NCI-H2196 (cell line): ENCODE results near the gene MGAT5.

Experiments
- DNase-seq: peaks from one replicate; lab custom pipeline; 2025; ENCODE audit not compliant: unreplicated experiment; lab: John Stamatoyannopoulos, UW

The MGAT5 gene

GRCh38 chr2:134440336-134440909, 186.6 kb downstream of the MGAT5 start:
- DNase-seq: no peak

GRCh38 chr2:134441153-134441863, 187.4 kb downstream of the MGAT5 start:
- DNase-seq: no peak

GRCh38 chr2:134443814-134444480, 190.1 kb downstream of the MGAT5 start:
- no peak for DNase-seq

- DNase-seq: no peak
These were observed 191.2 kb downstream of the MGAT5 start for GRCh38 chr2:134445116-134445515.

DNA sequence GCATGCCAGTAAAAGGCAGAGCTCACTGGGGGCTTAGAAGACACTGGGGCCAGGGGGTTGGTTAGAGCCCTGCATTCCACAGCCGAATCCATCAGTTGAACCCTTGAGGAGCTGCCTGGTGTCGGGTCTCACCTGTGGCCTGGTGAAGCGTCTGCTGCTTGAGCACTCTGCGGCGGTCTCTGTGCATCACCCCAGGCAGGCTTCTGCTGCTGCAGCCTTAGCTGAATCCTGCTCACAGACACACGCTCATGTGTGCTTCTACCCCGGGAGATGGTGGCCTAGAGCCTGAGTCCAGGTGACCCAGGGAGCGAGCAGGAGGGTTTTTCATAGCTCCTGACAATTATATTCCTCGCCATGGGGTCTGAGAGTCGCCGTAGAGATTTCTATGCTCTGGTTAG, 192.1 kb downstream of the MGAT5 start:
- no peak for DNase-seq

- no peak for DNase-seq
These were observed 192.6 kb downstream of the MGAT5 start for GRCh38 chr2:134446383-134447017.

DNA sequence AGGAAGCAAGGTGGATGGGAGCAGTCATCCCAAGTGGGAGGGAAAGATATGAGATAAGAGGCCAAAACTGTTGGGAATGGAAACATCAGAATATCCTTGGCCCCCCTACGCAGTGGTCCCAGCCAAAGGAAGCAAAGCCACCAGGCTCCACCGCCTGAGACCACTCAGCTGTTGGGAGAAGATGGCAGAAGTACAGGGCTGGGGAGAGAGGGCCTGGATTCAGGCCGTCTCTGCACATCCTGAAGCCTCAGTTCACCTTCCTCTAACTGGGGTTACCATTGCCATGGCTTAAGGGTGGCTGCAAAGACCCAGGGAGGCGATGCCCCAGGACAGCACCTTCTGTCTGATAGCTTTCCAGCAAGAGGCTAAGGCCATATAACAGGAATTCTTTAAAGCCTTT, 193.8 kb downstream of the MGAT5 start:
- no peak for DNase-seq

- DNase-seq: no peak
These were observed 194.8 kb downstream of the MGAT5 start for GRCh38 chr2:134448650-134449049.

- no peak for DNase-seq
These were observed 195.3 kb downstream of the MGAT5 start for GRCh38 chr2:134449157-134449556.

DNA sequence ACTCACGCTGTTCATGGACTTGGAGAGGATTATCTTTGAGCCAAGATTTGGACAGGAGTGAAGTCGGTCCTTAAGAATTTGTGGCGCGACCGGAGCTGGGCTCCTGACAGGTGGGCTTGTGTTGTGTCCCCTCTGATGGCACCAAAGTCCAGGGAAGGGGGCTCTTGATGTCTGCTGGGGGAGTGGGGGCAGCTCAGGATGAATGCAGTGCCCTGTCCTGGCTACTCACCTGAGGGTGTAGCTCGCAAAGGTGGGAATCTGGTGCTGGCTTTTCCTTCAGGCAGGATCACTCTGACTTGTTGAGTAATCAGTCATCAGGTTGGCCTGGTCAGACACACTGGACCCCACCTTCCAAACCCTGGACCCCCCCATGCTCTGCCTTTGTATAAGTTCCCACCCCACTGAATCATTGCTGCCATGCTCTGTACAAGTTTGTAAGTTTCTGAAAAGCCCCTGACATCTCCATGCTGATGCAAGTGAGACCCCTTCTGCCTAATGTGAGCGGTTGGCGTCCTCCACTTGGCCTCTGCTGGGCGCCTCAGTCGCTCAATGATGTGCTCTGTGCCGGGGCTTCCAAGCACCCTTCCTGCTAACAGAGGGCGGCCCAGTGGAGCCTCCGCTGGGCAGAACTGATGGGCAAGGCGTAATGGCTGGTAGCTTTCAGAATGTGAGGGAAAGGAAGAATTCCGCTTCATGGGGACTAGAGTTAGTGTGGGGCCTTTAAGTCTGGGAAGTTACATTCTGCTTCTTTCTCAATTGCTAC, 196.1 kb downstream of the MGAT5 start:
- no peak for DNase-seq

- no peak for DNase-seq
These were observed 197.4 kb downstream of the MGAT5 start for GRCh38 chr2:134451347-134451630.

GRCh38 chr2:134452042-134452733, 198.3 kb downstream of the MGAT5 start:
- DNase-seq: no peak

GRCh38 chr2:134453476-134453875, 199.6 kb downstream of the MGAT5 start:
- no peak for DNase-seq

DNA sequence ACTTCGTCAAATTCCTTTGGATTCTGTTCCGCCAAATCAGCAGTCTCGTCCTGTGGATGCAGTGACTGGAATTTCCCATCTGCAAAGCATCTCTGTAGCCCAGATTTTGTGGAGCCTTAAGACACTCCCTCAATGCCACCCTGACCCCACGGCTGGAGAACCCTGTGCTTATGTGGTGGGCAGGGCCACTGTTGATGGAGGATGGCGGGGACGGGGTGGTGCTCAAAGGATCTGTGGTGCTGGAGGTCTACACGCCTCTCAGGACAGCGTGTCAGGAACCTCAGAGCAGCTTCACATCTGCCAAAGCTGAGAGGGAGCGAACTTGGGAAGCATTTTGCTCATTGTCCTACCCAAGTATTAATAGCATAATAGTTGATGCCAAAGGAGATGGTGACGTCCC, 200.1 kb downstream of the MGAT5 start:
- DNase-seq: no peak

- DNase-seq: no peak
These were observed 200.6 kb downstream of the MGAT5 start for GRCh38 chr2:134454426-134454825.

DNA sequence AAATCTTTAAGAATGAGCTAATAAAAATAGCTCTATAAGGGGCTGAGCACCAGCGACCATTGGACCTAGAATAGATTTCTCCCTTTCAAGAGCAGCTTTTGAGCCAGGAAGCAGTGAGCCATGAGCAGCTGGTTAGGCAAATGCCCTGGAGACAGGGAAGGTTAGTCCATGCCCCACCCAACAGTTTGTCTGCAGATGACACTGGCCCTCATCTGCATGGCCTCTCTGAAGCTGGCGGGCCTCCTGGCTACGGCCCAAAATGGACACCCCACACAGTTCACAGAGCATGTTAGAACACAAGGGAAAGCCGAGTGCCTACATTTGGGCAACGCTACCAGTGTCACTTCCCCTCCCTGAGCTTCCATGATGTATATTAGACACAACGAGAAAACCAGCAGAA, 201.1 kb downstream of the MGAT5 start:
- DNase-seq: no peak

DNA sequence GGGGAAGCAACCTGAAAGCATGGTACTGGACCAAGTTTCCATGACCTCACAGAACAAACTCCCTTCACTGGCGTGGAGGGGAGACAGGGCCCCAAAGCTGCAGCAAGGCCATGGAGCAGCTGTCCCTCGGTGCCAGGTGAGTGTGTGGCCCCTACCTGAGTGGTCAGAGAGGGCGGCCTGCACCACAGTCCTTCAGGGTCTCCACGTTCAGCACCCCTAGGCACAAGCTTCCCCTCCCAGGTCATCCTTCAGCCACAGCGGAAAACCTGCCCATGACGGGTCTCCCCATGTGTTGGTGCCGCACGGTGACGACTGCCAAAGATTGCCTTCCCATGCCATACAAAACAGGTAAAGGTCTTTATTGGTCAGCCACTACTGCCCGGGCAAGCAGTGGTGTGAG, 201.6 kb downstream of the MGAT5 start:
- no peak for DNase-seq

- no peak for DNase-seq
These were observed 203.5 kb downstream of the MGAT5 start for GRCh38 chr2:134457353-134457752.

DNA sequence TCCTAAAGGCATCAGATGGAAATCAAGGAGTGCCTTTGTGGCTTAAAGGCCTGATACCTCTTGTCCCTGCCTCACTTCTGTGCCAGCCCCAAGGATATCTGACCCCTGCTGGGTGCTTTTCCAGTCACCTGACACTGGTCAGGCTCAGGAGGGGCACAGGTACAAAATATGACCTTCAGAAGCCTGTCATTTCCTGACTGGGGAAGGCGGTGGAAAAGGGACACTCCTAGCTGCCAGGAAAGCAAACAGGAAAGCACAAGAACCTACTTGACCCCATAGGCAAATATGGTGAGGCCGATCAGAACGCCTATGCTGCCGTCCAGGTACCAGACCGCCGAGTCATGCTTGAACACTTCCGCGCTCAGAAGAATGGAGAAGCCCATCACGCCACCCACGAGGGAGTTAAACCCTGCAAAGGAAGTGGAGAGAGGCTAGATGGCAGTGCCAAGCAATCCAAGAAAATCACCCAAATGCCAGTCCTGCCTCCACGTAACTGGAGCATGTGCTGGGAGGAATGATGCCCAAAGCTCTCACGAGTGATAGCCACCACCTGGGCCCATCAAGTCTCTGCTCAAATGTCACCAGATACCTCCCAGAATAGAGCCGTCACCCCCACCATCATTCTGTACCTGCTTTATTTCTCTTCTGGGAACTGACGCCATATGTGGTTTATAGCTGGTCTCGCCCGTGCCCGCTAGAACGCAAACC, 204.0 kb downstream of the MGAT5 start:
- DNase-seq: peak; percentile 7

DNA sequence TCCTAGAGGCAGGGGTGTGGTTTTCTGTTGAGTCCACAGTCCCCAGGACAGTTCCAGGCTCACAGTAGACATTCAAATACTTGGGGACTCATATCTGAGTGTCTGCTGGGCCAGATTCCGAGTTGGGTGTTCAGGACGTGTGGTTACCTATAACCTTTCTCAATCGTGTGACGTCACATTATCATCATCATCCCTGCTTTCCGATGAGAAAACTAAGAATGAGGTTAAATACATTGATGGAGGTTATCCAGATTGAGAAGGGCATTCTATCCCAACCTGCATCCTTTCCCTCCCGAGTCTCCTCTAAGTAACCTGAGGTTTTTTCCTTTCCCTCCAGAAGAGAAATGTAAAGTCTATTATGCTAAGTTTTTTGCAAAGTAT, 204.6 kb downstream of the MGAT5 start:
- DNase-seq: no peak
